ENCODE data around the gene RHOT2.

The RHOT2 gene

GRCh38 chr16:670485-671352 is 2.8 kb downstream of the RHOT2 start:
- DNase-seq (ENCODE audit: low read depth), result no peak

- DNase-seq (ENCODE audit: low read depth), result no peak
These were observed 3.6 kb downstream of the RHOT2 start for GRCh38 chr16:671353-672131.

GRCh38 chr16:672371-672770 is 4.4 kb downstream of the RHOT2 start:
- DNase-seq (ENCODE audit: low read depth), result no peak

GRCh38 chr16:672851-673250 is 4.9 kb downstream of the RHOT2 start:
- no peak for DNase-seq (ENCODE audit: low read depth)

GRCh38 chr16:673399-673991 is 5.6 kb downstream of the RHOT2 start:
- DNase-seq (ENCODE audit: low read depth), result no peak

GRCh38 chr16:674214-674881 is 6.4 kb downstream of the RHOT2 start:
- no peak for DNase-seq (ENCODE audit: low read depth)

- DNase-seq (ENCODE audit: low read depth), result no peak
These were observed 7.3 kb downstream of the RHOT2 start, which contains the start of gene RHBDL1 for GRCh38 chr16:674968-675883. Gene RHBDL1, plus strand, starts transcription at chr16:675671. Its CDS starts 120 bp downstream, at chr16:675791.

GRCh38 chr16:675884-676564 is 8.1 kb downstream of the RHOT2 start:
- no peak for DNase-seq (ENCODE audit: low read depth)

- no peak for DNase-seq (ENCODE audit: low read depth)
These were observed 8.6 kb downstream of the RHOT2 start for GRCh38 chr16:676565-676902.

GRCh38 chr16:676913-677312 is 9.0 kb downstream of the RHOT2 start:
- no peak for DNase-seq (ENCODE audit: low read depth)

GRCh38 chr16:677316-678190 is 9.6 kb downstream of the RHOT2 start:
- no peak for DNase-seq (ENCODE audit: low read depth)

GRCh38 chr16:678209-678857 is 10.4 kb downstream of the RHOT2 start:
- no peak for DNase-seq (ENCODE audit: low read depth)

GRCh38 chr16:678858-679813 is 11.2 kb downstream of the RHOT2 start:
- no peak for DNase-seq (ENCODE audit: low read depth)

- DNase-seq (ENCODE audit: low read depth), result peak; percentile 87
These were observed 12.1 kb downstream of the RHOT2 start, which contains the start of gene STUB1 for GRCh38 chr16:679814-680624. Gene STUB1, plus strand, starts transcription at chr16:680410. Its CDS starts 116 bp downstream, at chr16:680526.

- DNase-seq (ENCODE audit: low read depth), result no peak
These were observed 12.7 kb downstream of the RHOT2 start for GRCh38 chr16:680625-680945.

- DNase-seq (ENCODE audit: low read depth), result no peak
These were observed 13.2 kb downstream of the RHOT2 start for GRCh38 chr16:680967-681745.
